SH-SY5Y (cell line): ENCODE data around the gene GAB4.

Experiments used
- GATA2 ChIP-seq: IDR thresholded peaks from 2 replicates; pipeline ENCODE4 v1.6.1; 2011; ENCODE audit warnings: mild to moderate bottlenecking, low read depth, low read length
- GATA3 ChIP-seq: IDR thresholded peaks from 2 replicates; pipeline ENCODE4 v1.6.1; 2011; ENCODE audit warnings: low read depth, mild to moderate bottlenecking, low read length, moderate library complexity

Gene GAB4, protein sequence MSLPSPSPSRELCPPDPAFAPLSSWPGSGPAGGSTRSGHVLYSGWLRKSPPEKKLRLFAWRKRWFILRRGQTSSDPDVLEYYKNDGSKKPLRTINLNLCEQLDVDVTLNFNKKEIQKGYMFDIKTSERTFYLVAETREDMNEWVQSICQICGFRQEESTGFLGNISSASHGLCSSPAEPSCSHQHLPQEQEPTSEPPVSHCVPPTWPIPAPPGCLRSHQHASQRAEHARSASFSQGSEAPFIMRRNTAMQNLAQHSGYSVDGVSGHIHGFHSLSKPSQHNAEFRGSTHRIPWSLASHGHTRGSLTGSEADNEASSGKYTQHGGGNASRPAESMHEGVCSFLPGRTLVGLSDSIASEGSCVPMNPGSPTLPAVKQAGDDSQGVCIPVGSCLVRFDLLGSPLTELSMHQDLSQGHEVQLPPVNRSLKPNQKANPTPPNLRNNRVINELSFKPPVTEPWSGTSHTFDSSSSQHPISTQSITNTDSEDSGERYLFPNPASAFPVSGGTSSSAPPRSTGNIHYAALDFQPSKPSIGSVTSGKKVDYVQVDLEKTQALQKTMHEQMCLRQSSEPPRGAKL

DNA sequence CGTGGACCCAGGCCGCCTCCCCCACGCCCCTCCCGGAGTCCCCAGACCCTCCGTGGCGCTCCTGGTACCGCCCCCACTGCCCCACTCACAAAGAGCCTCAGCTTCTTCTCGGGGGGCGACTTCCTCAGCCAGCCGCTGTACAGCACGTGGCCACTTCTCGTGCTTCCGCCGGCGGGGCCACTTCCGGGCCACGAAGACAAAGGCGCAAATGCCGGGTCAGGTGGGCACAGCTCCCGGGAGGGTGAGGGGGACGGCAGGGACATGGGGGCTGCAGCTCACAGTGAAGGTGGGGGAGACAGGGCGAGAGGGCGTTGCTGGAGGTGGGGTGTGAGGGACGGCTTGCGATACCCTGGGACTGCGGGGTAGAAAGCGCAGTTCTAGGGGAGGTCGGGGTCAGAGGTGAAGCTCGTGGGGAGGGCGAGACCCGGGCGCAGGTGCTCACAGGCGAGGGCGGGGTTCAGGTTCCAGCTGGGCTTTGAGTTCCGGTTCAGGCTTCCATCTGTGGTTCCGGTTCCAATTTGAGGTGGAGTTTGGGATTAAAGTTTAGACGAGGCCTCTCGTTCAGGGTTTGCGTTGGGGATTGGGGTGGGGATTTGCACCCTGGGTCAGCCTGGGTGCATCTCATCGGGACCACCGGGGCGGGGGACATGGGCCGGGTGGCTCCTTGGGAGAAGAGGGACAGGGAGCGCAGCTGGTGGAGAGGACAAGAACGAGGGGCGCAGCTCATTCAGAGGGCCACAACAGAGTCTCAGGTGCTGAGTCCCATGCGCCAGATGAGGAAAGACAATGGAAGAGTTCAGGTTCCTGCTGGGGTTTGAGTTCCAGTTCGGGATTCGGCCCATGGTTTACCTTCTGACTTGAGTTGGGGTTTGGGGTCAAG lies at the start of gene GAB4:
GAB4 (minus strand) TSS at position 371 of the 880 bp plus-strand sequence; CDS start at position 263, 108 bp downstream.
- TF ChIP-seq GATA2 (no peak), GATA3 (no peak)

GRCh38 chr22:17056807-17057206 lies 48.8 kb upstream of the GAB4 start:
- no peak for TF ChIP-seq GATA2
- no peak for TF ChIP-seq GATA3

DNA sequence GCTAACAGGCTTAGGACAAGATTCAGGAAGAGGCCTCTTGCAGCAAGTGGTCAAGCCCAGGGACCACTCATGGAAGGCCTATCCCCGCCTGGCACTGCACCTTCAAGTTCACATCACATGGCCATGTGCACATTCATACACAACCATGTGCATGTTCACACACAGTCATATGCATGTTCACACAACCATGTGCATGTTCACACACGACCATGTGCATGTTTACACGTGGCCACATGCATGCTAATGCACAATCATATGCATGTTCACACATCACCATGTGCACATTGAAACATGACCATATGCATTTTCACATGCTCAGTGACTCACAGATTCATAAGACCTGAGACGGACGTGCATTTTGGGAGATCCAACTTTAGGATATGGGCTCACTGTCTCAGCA lies 48.0 kb upstream of the GAB4 start:
- TF ChIP-seq GATA2 (no peak), GATA3 (no peak)

GRCh38 chr22:17047656-17048055 lies 39.6 kb upstream of the GAB4 start:
- TF ChIP-seq GATA2 (no peak), GATA3 (no peak)

GRCh38 chr22:17046566-17047348 lies 38.7 kb upstream of the GAB4 start:
- TF ChIP-seq GATA2 (no peak), GATA3 (no peak)

DNA sequence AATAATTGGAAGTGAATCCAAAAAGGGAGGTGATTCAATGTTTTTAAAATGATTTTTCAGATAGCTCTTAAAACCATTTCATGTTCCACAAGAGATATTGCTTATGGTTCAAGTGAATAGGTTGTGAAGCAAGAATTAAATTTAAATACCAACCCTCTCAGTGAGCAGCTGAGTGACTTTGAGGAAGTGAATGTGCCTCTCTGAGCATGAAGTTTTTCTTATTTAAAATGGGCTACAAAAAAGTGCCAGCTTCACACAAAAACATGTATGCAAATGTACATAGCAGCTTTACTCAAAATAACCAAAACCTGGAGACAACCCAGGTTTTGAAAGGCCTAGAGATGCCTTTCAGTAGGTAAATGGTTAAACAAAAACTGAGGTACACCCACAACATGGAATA lies 35.5 kb upstream of the GAB4 start:
- TF ChIP-seq GATA2 (no peak), GATA3 (no peak)

DNA sequence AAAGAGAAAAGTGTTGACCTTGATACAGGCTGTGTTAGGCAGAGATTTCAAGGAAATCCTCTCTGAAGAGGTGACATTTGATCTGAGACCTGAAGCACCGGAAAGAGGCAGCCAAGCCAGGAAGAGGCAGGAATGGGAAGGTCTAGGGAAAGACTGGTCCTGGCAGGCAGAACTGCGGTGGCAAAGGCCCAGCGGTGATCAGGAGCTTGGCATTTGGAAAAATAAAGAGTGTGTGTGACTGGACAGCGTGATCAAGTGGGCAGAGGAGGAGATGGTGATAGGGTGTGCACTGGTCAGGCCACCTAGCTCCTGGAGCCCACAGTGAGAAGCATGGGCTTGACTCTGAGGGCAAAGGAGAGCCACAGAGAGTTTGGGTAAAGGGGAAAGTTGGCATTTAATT lies 27.2 kb upstream of the GAB4 start:
- TF ChIP-seq GATA2 = no peak

DNA sequence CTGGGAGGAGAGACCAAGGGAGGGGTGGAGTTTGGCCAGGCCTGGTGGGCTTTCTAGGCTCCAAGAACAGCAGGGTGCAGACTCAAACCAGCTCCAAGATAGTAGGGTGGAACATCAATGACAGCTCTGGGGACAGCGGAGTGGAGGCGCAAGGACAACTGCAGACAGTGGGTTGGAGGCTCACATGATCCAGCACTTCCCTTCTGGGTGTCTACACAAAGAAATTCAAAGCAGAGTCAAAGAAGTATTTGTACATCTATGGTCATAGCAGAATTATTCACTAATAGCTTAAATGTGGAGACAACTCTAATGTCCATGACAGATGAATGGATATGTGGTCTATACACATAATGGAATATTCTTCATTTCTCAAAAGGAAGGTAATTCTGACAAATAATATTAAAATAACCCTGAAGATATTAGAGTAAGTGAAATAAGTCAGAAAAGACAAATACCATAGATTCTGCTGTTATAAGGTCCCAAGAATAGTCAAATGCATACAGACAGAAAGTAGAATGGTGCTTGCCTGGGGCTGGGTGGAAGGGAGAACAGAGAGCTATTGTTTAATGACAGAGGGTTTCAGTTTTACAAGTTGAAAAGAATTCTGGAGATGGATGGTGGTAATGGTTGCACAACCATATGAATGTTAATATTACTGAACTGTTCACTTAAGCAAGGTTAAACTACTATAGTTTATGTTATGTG lies 5.5 kb upstream of the GAB4 start:
- no peak for TF ChIP-seq GATA2
- no peak for TF ChIP-seq GATA3

GRCh38 chr22:17012267-17012666 lies 4.2 kb upstream of the GAB4 start:
- no peak for TF ChIP-seq GATA3

- no peak for TF ChIP-seq GATA3
- no peak for TF ChIP-seq GATA2
Measured at GRCh38 chr22:17009640-17010291, 1.7 kb upstream of the GAB4 start.

- TF ChIP-seq GATA2 (no peak), GATA3 (no peak)
Measured at GRCh38 chr22:17007257-17007656, 765 bp downstream of the GAB4 start.

DNA sequence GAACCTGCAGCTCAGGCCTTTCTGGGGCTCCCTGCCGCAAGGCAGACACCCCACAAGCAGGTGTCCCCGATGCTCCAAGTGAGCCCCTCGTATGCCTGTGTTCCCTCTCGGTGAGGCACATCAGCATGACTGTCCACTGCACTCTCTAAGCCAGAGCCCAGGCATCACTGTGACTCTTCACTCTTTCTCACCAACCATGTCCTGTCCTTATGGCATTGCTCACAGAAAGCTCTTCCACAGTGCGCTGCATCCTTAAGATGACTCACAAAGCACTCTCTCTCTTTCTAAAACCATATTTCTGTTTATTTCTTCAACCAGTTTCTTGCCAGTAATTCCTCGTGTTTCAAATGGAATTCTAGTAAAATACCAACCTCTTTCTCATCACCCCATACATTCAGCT lies 18.1 kb downstream of the GAB4 start:
- TF ChIP-seq GATA2 = no peak
- TF ChIP-seq GATA3 = no peak

GRCh38 chr22:16988257-16988656 lies 19.8 kb downstream of the GAB4 start:
- TF ChIP-seq GATA2 = no peak
